K562 (cell line): ENCODE measurements around the gene ODAPH. TPM values are rescaled to one million over a fixed set of nuclear protein-coding genes. Genes with fewer than 3 reads are reported as not detected.

ENCODE experiments used
- E2F3 ChIP-seq: fragments of 250-450 bp; sonication (Bioruptor Pico); IDR thresholded peaks from 2 replicates; pipeline ENCODE4 v1.4.0; 2020; ENCODE audit warnings: mild to moderate bottlenecking
- ETV5 ChIP-seq: sonication (generic); formaldehyde crosslinking; IDR thresholded peaks from 2 replicates; pipeline ENCODE4 v1.4.0; 2020; ENCODE audit warnings: low read depth, mild to moderate bottlenecking, missing genetic modification reagents
- GABPB1 ChIP-seq: sonication (generic); formaldehyde crosslinking; IDR thresholded peaks from 2 replicates; pipeline ENCODE4 v1.8.0; 2022; ENCODE audit warnings: mild to moderate bottlenecking, missing genetic modification reagents
- JUN ChIP-seq, 2 experiments: sonication (generic) in 1 of 2; formaldehyde crosslinking in 1 of 2; IDR thresholded peaks; 2 replicates each; pipeline versions ENCODE4 v1.6.1 to v1.8.0; 2012 to 2022; ENCODE audit warnings: borderline replicate concordance in 2 of 2, mild to moderate bottlenecking in 2 of 2, improper control_type of control experiment in 1 of 2, low read depth in 1 of 2, low read length in 1 of 2, missing genetic modification reagents in 1 of 2
- LARP7 ChIP-seq: fragments of 450-650 bp; IDR thresholded peaks from 2 replicates; pipeline ENCODE4 v1.6.1; 2016
- MBD2 ChIP-seq: sonication (generic); IDR thresholded peaks from 2 replicates; pipeline ENCODE4 v1.6.1; 2016; ENCODE audit warnings: low read depth, borderline replicate concordance
- MLLT1 ChIP-seq, 2 experiments: fragments of 450-650 bp; IDR thresholded peaks; 2 replicates each; pipeline ENCODE4 v1.6.1; 2016
- NBN ChIP-seq: fragments of 450-650 bp; IDR thresholded peaks from 2 replicates; pipeline ENCODE4 v1.6.1; 2016; ENCODE audit warnings: low read depth, mild to moderate bottlenecking
- NR2F6 ChIP-seq: fragments of 450-650 bp; formaldehyde crosslinking; IDR thresholded peaks from 2 replicates; pipeline ENCODE4 v1.4.0; 2020; ENCODE audit warnings: mild to moderate bottlenecking
- OTX1 ChIP-seq: fragments of 450-650 bp; formaldehyde crosslinking; IDR thresholded peaks from 2 replicates; pipeline ENCODE4 v1.4.0; 2022; ENCODE audit warnings: mild to moderate bottlenecking
- POLR2G ChIP-seq: fragments of 200-400 bp; formaldehyde crosslinking; IDR thresholded peaks from 2 replicates; pipeline ENCODE4 v1.6.1; 2017; ENCODE audit warnings: low read depth, mild to moderate bottlenecking, antibody characterized with exemption, low read length, moderate library complexity
- POLR3A ChIP-seq: IDR thresholded peaks from 2 replicates; pipeline ENCODE4 v1.6.1; 2011; ENCODE audit warnings: borderline replicate concordance, mild to moderate bottlenecking, moderate library complexity; ENCODE audit not compliant: insufficient read length, insufficient read depth; ENCODE audit errors: extremely low read depth
- RHOXF2B ChIP-seq: fragments of 250-450 bp; sonication (Bioruptor Pico); conservative IDR thresholded peaks from 2 replicates; pipeline ENCODE4 v1.5.1; 2021
- RNF2 ChIP-seq: sonication (generic); IDR thresholded peaks from 2 replicates; pipeline ENCODE4 v1.6.1; 2016
- SMARCA5 ChIP-seq: fragments of 450-650 bp; IDR thresholded peaks from 2 replicates; pipeline ENCODE4 v1.6.1; 2016
- SOX6 ChIP-seq: fragments of 450-650 bp; IDR thresholded peaks from 2 replicates; pipeline ENCODE4 v1.6.1; 2014; ENCODE audit warnings: mild to moderate bottlenecking
- TRIM24 ChIP-seq, 2 experiments: fragments of 450-650 bp; IDR thresholded peaks; 2 replicates each; pipeline ENCODE4 v1.6.1; 2016
- WHSC1 ChIP-seq: IDR thresholded peaks from one replicate; pipeline ENCODE4 v1.6.1; 2012; ENCODE audit warnings: low read length, control low read depth, inconsistent platforms
- ZFP91 ChIP-seq: sonication (generic); formaldehyde crosslinking; IDR thresholded peaks from 2 replicates; pipeline ENCODE4 v1.8.0; 2022; ENCODE audit warnings: mild to moderate bottlenecking, missing genetic modification reagents
- ZNF184 ChIP-seq: sonication (generic); formaldehyde crosslinking; IDR thresholded peaks from 2 replicates; pipeline ENCODE4 v1.5.0; 2020; ENCODE audit warnings: missing genetic modification reagents
- ZNF217 ChIP-seq: sonication (generic); formaldehyde crosslinking; IDR thresholded peaks from 2 replicates; pipeline ENCODE4 v1.8.0; 2022; ENCODE audit warnings: mild to moderate bottlenecking, missing genetic modification reagents
- ZNF507 ChIP-seq: conservative IDR thresholded peaks from 2 replicates; pipeline ENCODE4 v1.6.1; 2017; ENCODE audit warnings: missing genetic modification characterization, missing compliant biosample characterization
- ZNF592 ChIP-seq: fragments of 450-650 bp; IDR thresholded peaks from 2 replicates; pipeline ENCODE4 v1.6.1; 2017; ENCODE audit warnings: antibody characterized with exemption, mild to moderate bottlenecking
- polyA plus RNA-seq, 8 experiments: library from polyadenylated mRNA; depleted of rRNA in 4 of 8; stranded (reverse) in 5 of 8; unstranded in 3 of 8; fragments of >200 nt; fragmentation: Nextera tagmentation in 2 of 8; fragmentation: Illumina TruSeq in 1 of 8; extraction: Ambion mirVana in 2 of 8; extraction: Trizol in 1 of 8; gene quantifications; 2 replicates each; pipeline versions ENCODE4 v1.2.1 to v1.2.3, GENCODE V29; 2011 to 2014; ENCODE audit warnings: inconsistent platforms in 1 of 8, missing spikeins in 1 of 8
- total RNA-seq, 7 experiments: library from RNA; depleted of rRNA in 6 of 7; stranded (reverse); fragments of >200 nt in 6 of 7; fragmentation: Illumina TruSeq in 2 of 7; extraction: Trizol in 2 of 7; gene quantifications; 2 replicates each; pipeline versions ENCODE4 v1.2.1 to v1.2.3, GENCODE V29; 2011 to 2021; ENCODE audit warnings: low replicate concordance in 1 of 7

ODAPH gene
- total and polyA plus RNA-seq, 9 of the 15 experiments (the other 6 are each of a cell fraction or from before 2014, with no cell fraction given) = not detected

GRCh38 chr4:75513526-75514130 lies 42.2 kb upstream of the ODAPH start (continued):
- peak; percentile 66; the same call in 1 of the 2 replicates for TF ChIP-seq ZNF592
- no peak for TF ChIP-seq LARP7
- TF ChIP-seq ETV5 (CRISPR knock-in tag) = no peak
- TF ChIP-seq POLR2G = no peak
- TF ChIP-seq SMARCA5 = no peak
- TF ChIP-seq NR2F6 (CRISPR knock-in tag) = no peak
- no peak for TF ChIP-seq OTX1 (CRISPR knock-in tag)
- TF ChIP-seq NBN = no peak
- no peak for TF ChIP-seq RHOXF2B (CRISPR knock-in tag)
- TF ChIP-seq ZFP91 (CRISPR knock-in tag) = no peak
- TF ChIP-seq WHSC1 = no peak
- no peak for TF ChIP-seq RNF2
- no peak for TF ChIP-seq MBD2
- no peak for TF ChIP-seq TRIM24 (IDR thresholded peaks at IDR 0.05)
- no peak for TF ChIP-seq MLLT1 (IDR thresholded peaks at IDR 0.05)
- TF ChIP-seq E2F3 (CRISPR knock-in tag) = no peak
- no peak for TF ChIP-seq SOX6
- no peak for TF ChIP-seq ZNF507
- TF ChIP-seq GABPB1 (CRISPR knock-in tag) = no peak
- no peak for TF ChIP-seq POLR3A
- no peak for TF ChIP-seq ZNF217
- TF ChIP-seq JUN (IDR thresholded peaks at IDR 0.05; ENCODE audit: borderline replicate concordance, low read depth, low read length) = no peak
- TF ChIP-seq JUN (CRISPR knock-in tag; IDR thresholded peaks at IDR 0.05; ENCODE audit: borderline replicate concordance) = no peak
- no peak for TF ChIP-seq ZNF184 (CRISPR knock-in tag)
